Suprapubic skin (tissue), 4 donors: ENCODE measurements around the gene SLC6A13. TPM values are rescaled to one million over a fixed set of nuclear protein-coding genes. Genes with fewer than 3 reads are reported as not detected.

Experiments used
- DNase-seq, 2 donors: peaks; one replicate each; pipeline ENCODE4 v3.0.0-alpha.2; 2019; ENCODE audit warnings: low spot score in 2 of 2
- H3K27ac ChIP-seq: fragments of 200-600 bp; sonication (generic); one replicate; pipeline ENCODE4 v1.5.1; 2019
- H3K27me3 ChIP-seq: fragments of 200-600 bp; sonication (generic); one replicate; pipeline ENCODE4 v1.5.1; 2019
- H3K36me3 ChIP-seq: fragments of 200-600 bp; sonication (generic); one replicate; pipeline ENCODE4 v1.5.1; 2019
- H3K4me1 ChIP-seq: fragments of 200-600 bp; sonication (generic); one replicate; pipeline ENCODE4 v1.5.1; 2019
- H3K4me3 ChIP-seq: fragments of 200-600 bp; sonication (generic); one replicate; pipeline ENCODE4 v1.5.1; 2019; ENCODE audit warnings: mild to moderate bottlenecking
- H3K9me3 ChIP-seq: fragments of 200-600 bp; sonication (generic); one replicate; pipeline ENCODE4 v1.5.1; 2019
- CTCF ChIP-seq, 2 donors: fragments of 200-600 bp in 1 of 2; fragments of 450-650 bp in 1 of 2; sonication (generic) in 1 of 2; IDR thresholded peaks; one replicate each; pipeline ENCODE4 v1.5.1; 2016 to 2019; ENCODE audit warnings: antibody characterized with exemption in 2 of 2, mild to moderate bottlenecking in 1 of 2, moderate library complexity in 1 of 2
- EP300 ChIP-seq: sonication (generic); formaldehyde crosslinking; IDR thresholded peaks from one replicate; pipeline ENCODE4 v1.6.1; 2017; ENCODE audit warnings: antibody characterized with exemption
- POLR2A ChIP-seq, 2 donors: fragments of 450-650 bp; IDR thresholded peaks; one replicate each; pipeline ENCODE4 v1.6.1; 2017; ENCODE audit warnings: antibody characterized with exemption in 2 of 2, mild to moderate bottlenecking in 2 of 2, moderate library complexity in 2 of 2
- POLR2AphosphoS5 ChIP-seq, 3 donors: sonication (generic); formaldehyde crosslinking; IDR thresholded peaks; one replicate each; pipeline ENCODE4 v1.6.1; 2017; ENCODE audit warnings: antibody characterized with exemption in 3 of 3
- WGBS: methylation state at CpG from one replicate; pipeline ENCODE4 v1.1.5; 2018; 5-methylcytosine and 5-hydroxymethylcytosine counted together
- total RNA-seq, 4 donors: library from RNA; depleted of rRNA; stranded (reverse); fragments of >200 nt; gene quantifications; one replicate each; pipeline ENCODE4 v1.1.0, GENCODE V29; 2016

Gene SLC6A13
- total RNA-seq, 4 donors from 2014 or later, result not detected

- peaks cover 4% of the 10 kb centered on the region for H3K4me1 ChIP-seq
- 96% methylated on average over 11 of the region's 11 CpGs for WGBS
- H3K27ac ChIP-seq, result no peak overlapping the region
- H3K4me3 ChIP-seq, result no peak overlapping the region
- TF ChIP-seq CTCF (IDR thresholded peaks at IDR 0.05) (no peak), EP300 (no peak), POLR2A (IDR thresholded peaks at IDR 0.05) (no peak), POLR2AphosphoS5 (IDR thresholded peaks at IDR 0.05) (no peak)
- peaks cover 49% of the 10 kb centered on the region for H3K27me3 ChIP-seq
- no peak for DNase-seq
- no peaks in the 10 kb centered on the region for H3K36me3 ChIP-seq
- no peaks in the 10 kb centered on the region for H3K9me3 ChIP-seq
Observed at GRCh38 chr12:197911-198695, 64.5 kb downstream of the SLC6A13 start.

GRCh38 chr12:197347-197746 is 65.3 kb downstream of the SLC6A13 start:
- Histone ChIP-seq H3K9me3 (no peaks in the 10 kb centered on the region), H3K4me1 (peaks cover 3% of the 10 kb centered on the region), H3K36me3 (no peaks in the 10 kb centered on the region), H3K27me3 (peaks cover 53% of the 10 kb centered on the region), H3K27ac (no peak overlapping the region), H3K4me3 (no peak overlapping the region)
- 93% methylated on average over 3 of the region's 3 CpGs for WGBS
- TF ChIP-seq POLR2A (IDR thresholded peaks at IDR 0.05), result no peak
- no peak for TF ChIP-seq POLR2AphosphoS5 (IDR thresholded peaks at IDR 0.05)
- TF ChIP-seq CTCF (IDR thresholded peaks at IDR 0.05), result no peak
- TF ChIP-seq EP300, result no peak
- no peak for DNase-seq

- no peak overlapping the region for H3K4me3 ChIP-seq
- no peak for TF ChIP-seq EP300
- TF ChIP-seq POLR2AphosphoS5 (IDR thresholded peaks at IDR 0.05), result no peak
- TF ChIP-seq POLR2A (IDR thresholded peaks at IDR 0.05), result no peak
- no peak for TF ChIP-seq CTCF (IDR thresholded peaks at IDR 0.05)
- peaks cover 46% of the 10 kb centered on the region for H3K27me3 ChIP-seq
- H3K27ac ChIP-seq, result no peak overlapping the region
- peaks cover 3% of the 10 kb centered on the region for H3K4me1 ChIP-seq
- WGBS, result 74% methylated on average over 4 of the region's 4 CpGs
- no peaks in the 10 kb centered on the region for H3K36me3 ChIP-seq
- no peaks in the 10 kb centered on the region for H3K9me3 ChIP-seq
- no peak for DNase-seq
Observed at GRCh38 chr12:196436-196835, 66.2 kb downstream of the SLC6A13 start.

GRCh38 chr12:195951-196350 is 66.7 kb downstream of the SLC6A13 start:
- Histone ChIP-seq H3K4me3 (no peak overlapping the region), H3K9me3 (no peaks in the 10 kb centered on the region), H3K27ac (no peak overlapping the region), H3K27me3 (peaks cover 47% of the 10 kb centered on the region), H3K4me1 (peaks cover 3% of the 10 kb centered on the region), H3K36me3 (no peaks in the 10 kb centered on the region)
- whole genome bisulfite sequencing, result 73% methylated on average over 3 of the region's 15 CpGs
- no peak for TF ChIP-seq EP300
- TF ChIP-seq CTCF (IDR thresholded peaks at IDR 0.05), result no peak
- no peak for TF ChIP-seq POLR2AphosphoS5 (IDR thresholded peaks at IDR 0.05)
- TF ChIP-seq POLR2A (IDR thresholded peaks at IDR 0.05), result no peak
- DNase-seq, result no peak

- DNase-seq, result no peak
- TF ChIP-seq POLR2AphosphoS5 (IDR thresholded peaks at IDR 0.05), result no peak
- TF ChIP-seq CTCF (IDR thresholded peaks at IDR 0.05), result no peak
- no peak for TF ChIP-seq EP300
- TF ChIP-seq POLR2A (IDR thresholded peaks at IDR 0.05), result no peak
Observed at GRCh38 chr12:195156-195555, 67.5 kb downstream of the SLC6A13 start.

More at GRCh38 chr12:195156-195555, 67.5 kb downstream of the SLC6A13 start:
- 100% methylated on average over 1 of the region's 5 CpGs for WGBS
- Histone ChIP-seq H3K4me3 (no peak overlapping the region), H3K36me3 (no peaks in the 10 kb centered on the region), H3K9me3 (no peaks in the 10 kb centered on the region), H3K4me1 (peaks cover 3% of the 10 kb centered on the region), H3K27me3 (peaks cover 48% of the 10 kb centered on the region), H3K27ac (no peak overlapping the region)
